HepG2 (cell line): ENCODE data around the gene TTLL12. TPM values are rescaled to one million over a fixed set of nuclear protein-coding genes. Genes with fewer than 3 reads are reported as not detected.

Experiments used
- AHR ChIP-seq: IDR thresholded peaks from 2 replicates; pipeline ENCODE4 v1.6.1; 2018; ENCODE audit warnings: missing genetic modification reagents, missing compliant biosample characterization
- ATF3 ChIP-seq: sonication (generic); formaldehyde crosslinking; IDR thresholded peaks from 2 replicates; pipeline ENCODE4 v1.4.0; 2020; ENCODE audit warnings: missing genetic modification reagents
- ATF7-NPFF ChIP-seq: sonication (generic); formaldehyde crosslinking; IDR thresholded peaks from 2 replicates; pipeline ENCODE4 v1.8.1; 2023; ENCODE audit warnings: mild to moderate bottlenecking, low read depth, missing genetic modification reagents, moderate library complexity
- CENPT ChIP-seq: sonication (generic); formaldehyde crosslinking; IDR thresholded peaks from 2 replicates; pipeline ENCODE4 v1.8.0; 2022; ENCODE audit warnings: low read depth, mild to moderate bottlenecking, moderate library complexity, missing genetic modification reagents
- DMTF1 ChIP-seq: sonication (generic); formaldehyde crosslinking; IDR thresholded peaks from 2 replicates; pipeline ENCODE4 v1.4.0; 2020; ENCODE audit warnings: mild to moderate bottlenecking, missing genetic modification reagents
- GLMP ChIP-seq: sonication (generic); formaldehyde crosslinking; IDR thresholded peaks from 2 replicates; pipeline ENCODE4 v1.9.0; 2021; ENCODE audit warnings: missing genetic modification reagents, mild to moderate bottlenecking, borderline replicate concordance
- GRHL1 ChIP-seq: sonication (generic); formaldehyde crosslinking; conservative IDR thresholded peaks from 2 replicates; pipeline ENCODE4 v1.8.0; 2022; ENCODE audit warnings: missing genetic modification reagents
- KLF9 ChIP-seq: IDR thresholded peaks from 2 replicates; pipeline ENCODE4 v1.6.1; 2016; ENCODE audit warnings: low read depth
- MTA3 ChIP-seq: sonication (generic); formaldehyde crosslinking; IDR thresholded peaks from 2 replicates; pipeline ENCODE4 v1.4.0; 2020; ENCODE audit warnings: missing genetic modification reagents
- NCOA5 ChIP-seq: sonication (generic); formaldehyde crosslinking; IDR thresholded peaks from 2 replicates; pipeline ENCODE4 v1.4.0; 2020; ENCODE audit warnings: missing genetic modification reagents
- NFE2L2 ChIP-seq: fragments of 150-350 bp; IDR thresholded peaks from 2 replicates; pipeline ENCODE4 v1.6.1; 2014; ENCODE audit warnings: low read length
- NKX3-1 ChIP-seq: sonication (generic); formaldehyde crosslinking; IDR thresholded peaks from 2 replicates; pipeline ENCODE4 v1.5.0; 2020; ENCODE audit warnings: missing genetic modification reagents
- PRMT3 ChIP-seq: sonication (generic); formaldehyde crosslinking; IDR thresholded peaks from 2 replicates; pipeline ENCODE4 v1.8.1; 2022; ENCODE audit warnings: low read depth, mild to moderate bottlenecking, moderate library complexity, missing genetic modification reagents, borderline replicate concordance
- SAFB2 ChIP-seq: sonication (generic); formaldehyde crosslinking; IDR thresholded peaks from 2 replicates; pipeline ENCODE4 v1.5.1; 2020; ENCODE audit warnings: missing genetic modification reagents, low read depth, mild to moderate bottlenecking, borderline replicate concordance
- SALL1 ChIP-seq: sonication (generic); formaldehyde crosslinking; IDR thresholded peaks from 2 replicates; pipeline ENCODE4 v1.8.0; 2022; ENCODE audit warnings: mild to moderate bottlenecking, missing genetic modification reagents
- SCMH1 ChIP-seq: sonication (generic); formaldehyde crosslinking; IDR thresholded peaks from 2 replicates; pipeline ENCODE4 v1.9.0; 2021; ENCODE audit warnings: missing genetic modification reagents, mild to moderate bottlenecking, borderline replicate concordance
- TEAD3 ChIP-seq: optimal IDR thresholded peaks from 2 replicates; pipeline ENCODE3; 2016; ENCODE audit warnings: borderline replicate concordance
- ZBTB39 ChIP-seq: sonication (generic); formaldehyde crosslinking; IDR thresholded peaks from 2 replicates; pipeline ENCODE4 v1.5.0; 2020; ENCODE audit warnings: missing genetic modification reagents
- ZNF720 ChIP-seq: sonication (generic); formaldehyde crosslinking; IDR thresholded peaks from 2 replicates; pipeline ENCODE4 v1.4.0; 2020; ENCODE audit warnings: missing genetic modification reagents
- ZSCAN25 ChIP-seq: sonication (generic); formaldehyde crosslinking; IDR thresholded peaks from 2 replicates; pipeline ENCODE4 v1.8.0; 2022; ENCODE audit warnings: mild to moderate bottlenecking, missing genetic modification reagents
- polyA plus RNA-seq, 8 experiments: library from polyadenylated mRNA; depleted of rRNA in 3 of 8; stranded (reverse) in 7 of 8; unstranded in 1 of 8; fragments of >200 nt; fragmentation: Illumina TruSeq in 4 of 8; extraction: Trizol in 4 of 8; gene quantifications; 2 replicates each; pipeline versions ENCODE4 v1.2.1 to v1.2.3, GENCODE V29; 2011 to 2016; ENCODE audit warnings: low read depth in 4 of 8, missing spikeins in 1 of 8, mixed read lengths in 1 of 8; ENCODE audit not compliant: insufficient read depth in 1 of 8
- total RNA-seq, 5 experiments: library from RNA; depleted of rRNA; stranded (reverse); fragments of >200 nt; fragmentation: Illumina TruSeq; extraction: Trizol; gene quantifications; 2 replicates each; pipeline ENCODE4 v1.2.3, GENCODE V29; 2016; ENCODE audit warnings: low read depth in 1 of 5
- TF ChIP-seq, protein P1 (sequence below): IDR thresholded peaks from 2 replicates; pipeline ENCODE4 v1.6.1; 2018; ENCODE audit warnings: missing genetic modification reagents

Gene TTLL12
- total and polyA plus RNA-seq, 2 of the 13 experiments (the other 11 are each of a cell fraction or from before 2014, with no cell fraction given) = 11.9 to 38.1 TPM

DNA sequence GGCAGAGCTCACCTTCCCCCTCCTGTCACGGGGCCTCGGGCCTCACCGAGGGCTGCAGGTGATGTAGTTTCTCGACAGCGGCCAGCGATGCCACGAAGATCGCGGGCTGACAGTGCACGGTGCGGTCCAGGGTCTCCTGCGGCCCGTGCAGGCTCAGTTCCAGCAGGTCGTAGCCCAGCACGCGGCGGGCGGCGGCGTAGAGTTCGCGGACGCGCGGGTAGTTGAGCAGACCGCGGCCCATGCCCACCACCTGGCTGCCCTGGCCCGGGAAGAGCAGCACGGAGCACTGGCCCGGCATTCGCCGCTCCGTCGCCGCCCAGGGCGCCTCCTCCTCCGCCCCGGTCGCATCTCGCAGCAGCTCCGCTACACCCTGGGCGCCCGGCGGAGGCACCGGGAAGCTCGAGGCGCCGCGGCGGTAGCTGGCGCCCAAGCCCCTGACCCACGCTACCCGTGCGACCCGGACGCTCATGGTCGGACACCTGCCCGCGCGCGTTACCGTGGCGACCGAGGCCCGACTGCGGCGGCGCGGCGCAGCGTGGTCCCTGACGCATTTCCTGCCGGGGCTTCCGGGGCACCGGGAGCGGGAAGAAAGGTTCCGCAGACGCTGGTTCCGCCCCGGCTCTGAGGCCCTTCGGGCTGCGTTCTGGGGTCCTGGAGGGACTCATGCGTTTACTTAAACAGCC is 43.9 kb downstream of the TTLL12 start, which contains the start of gene MCAT (continued):
- no peak for TF ChIP-seq ZBTB39 (CRISPR knock-in tag)
- TF ChIP-seq GRHL1 (CRISPR knock-in tag) = no peak
- TF ChIP-seq, protein P1, sequence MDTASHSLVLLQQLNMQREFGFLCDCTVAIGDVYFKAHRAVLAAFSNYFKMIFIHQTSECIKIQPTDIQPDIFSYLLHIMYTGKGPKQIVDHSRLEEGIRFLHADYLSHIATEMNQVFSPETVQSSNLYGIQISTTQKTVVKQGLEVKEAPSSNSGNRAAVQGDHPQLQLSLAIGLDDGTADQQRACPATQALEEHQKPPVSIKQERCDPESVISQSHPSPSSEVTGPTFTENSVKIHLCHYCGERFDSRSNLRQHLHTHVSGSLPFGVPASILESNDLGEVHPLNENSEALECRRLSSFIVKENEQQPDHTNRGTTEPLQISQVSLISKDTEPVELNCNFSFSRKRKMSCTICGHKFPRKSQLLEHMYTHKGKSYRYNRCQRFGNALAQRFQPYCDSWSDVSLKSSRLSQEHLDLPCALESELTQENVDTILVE = peak; percentile 95; the same call in 1 of the 2 replicates
- TF ChIP-seq ATF7-NPFF (CRISPR knock-in tag) = peak; percentile 80
- TF ChIP-seq SAFB2 (CRISPR knock-in tag) = no peak
- no peak for TF ChIP-seq DMTF1 (CRISPR knock-in tag)
- TF ChIP-seq GLMP (CRISPR knock-in tag) = no peak
- peak; percentile 83; the same call in 1 of the 2 replicates for TF ChIP-seq CENPT (CRISPR knock-in tag)
- no peak for TF ChIP-seq MTA3 (CRISPR knock-in tag)
- no peak for TF ChIP-seq NCOA5 (CRISPR knock-in tag)
- no peak for TF ChIP-seq SCMH1 (CRISPR knock-in tag)
- no peak for TF ChIP-seq PRMT3 (CRISPR knock-in tag)
- no peak for TF ChIP-seq NFE2L2
- peak; percentile 67; the same call in 1 of the 2 replicates for TF ChIP-seq NKX3-1
- TF ChIP-seq ZSCAN25 (CRISPR knock-in tag) = no peak
- TF ChIP-seq ZNF720 = no peak
- peak; percentile 66 for TF ChIP-seq SALL1 (CRISPR knock-in tag)
- peak; percentile 76 for TF ChIP-seq TEAD3 (CRISPR knock-in tag)
- no peak for TF ChIP-seq ATF3 (CRISPR knock-in tag)
- TF ChIP-seq AHR (CRISPR knock-in tag) = peak; percentile 59; the same call in 1 of the 2 replicates
- TF ChIP-seq KLF9 = peak; percentile 55; the same call in 1 of the 2 replicates
